Caco-2 (cell line): ENCODE measurements around the gene CDC42. TPM values are rescaled to one million over a fixed set of nuclear protein-coding genes. Genes with fewer than 3 reads are reported as not detected.

Experiments used
- BruUV-seq: library from RNA; stranded (reverse); fragments of 400-500 nt; replicated peaks from 2 replicates; lab custom pipeline; 2021; lab: Mats Ljungman, UMichigan
- CTCF ChIA-PET: fragments of 300-600 bp; sonication (Branson Sonifier 250); formaldehyde crosslinking; loops from one replicate; lab custom pipeline; 2022; ENCODE audit warnings: antibody characterized with exemption; lab: Charles Lee
- POLR2A ChIA-PET: fragments of 300-600 bp; sonication (Branson Sonifier 250); formaldehyde crosslinking; loops from one replicate; lab custom pipeline; 2022; ENCODE audit warnings: antibody characterized with exemption; lab: Charles Lee
- DNase-seq, 2 experiments: peaks; one replicate each; pipeline versions ENCODE4 v3.0.0 to v3.0.0-alpha.2; 2020 to 2022
- H3K27me3 ChIP-seq: replicated peaks from 2 replicates; pipeline ENCODE4 v1.6.0; 2011; ENCODE audit warnings: low read length; ENCODE audit not compliant: control insufficient read depth, insufficient read depth
- H3K36me3 ChIP-seq: 2 replicates; pipeline ENCODE4 v1.5.1; 2011; ENCODE audit warnings: low read length; ENCODE audit not compliant: control insufficient read depth, insufficient read depth
- H3K4me1 ChIP-seq: fragments of 250-450 bp; sonication (Bioruptor Pico); 2 replicates; pipeline ENCODE4 v1.5.1; 2020; ENCODE audit warnings: mild to moderate bottlenecking
- H3K4me3 ChIP-seq: 2 replicates; pipeline ENCODE4 v1.5.1; 2011; ENCODE audit warnings: low read depth, mild to moderate bottlenecking, control low read depth, low read length
- H3K9me3 ChIP-seq: fragments of 250-450 bp; sonication (Bioruptor Pico); 2 replicates; pipeline ENCODE4 v1.5.1; 2020; ENCODE audit warnings: mild to moderate bottlenecking, moderate library complexity
- H3K27ac Mint-ChIP-seq: one replicate; pipeline ENCODE4 v1.8.0; 2022; ENCODE audit warnings: mixed read lengths; ENCODE audit not compliant: unreplicated experiment
- H3K27me3 Mint-ChIP-seq: one replicate; pipeline ENCODE4 v1.8.0; 2022; ENCODE audit warnings: mixed read lengths; ENCODE audit not compliant: insufficient read depth, unreplicated experiment
- H3K36me3 Mint-ChIP-seq: one replicate; pipeline ENCODE4 v1.8.0; 2022; ENCODE audit warnings: mild to moderate bottlenecking, mixed read lengths; ENCODE audit not compliant: insufficient read depth, unreplicated experiment
- H3K4me1 Mint-ChIP-seq: one replicate; pipeline ENCODE4 v1.8.0; 2022; ENCODE audit warnings: low read depth, mixed read lengths; ENCODE audit not compliant: unreplicated experiment
- H3K4me3 Mint-ChIP-seq: one replicate; pipeline ENCODE4 v1.8.0; 2022; ENCODE audit warnings: mild to moderate bottlenecking, moderate library complexity, mixed read lengths; ENCODE audit not compliant: unreplicated experiment
- H3K9me3 Mint-ChIP-seq: one replicate; pipeline ENCODE4 v1.8.0; 2022; ENCODE audit warnings: mixed read lengths; ENCODE audit not compliant: unreplicated experiment
- CTCF ChIP-seq, 2 experiments: fragments of 200-600 bp in 1 of 2; IDR thresholded peaks; 1 replicate in 1 of 2; 2 replicates in 1 of 2; pipeline versions ENCODE4 v1.5.1 to v1.8.0; 2011 to 2022; ENCODE audit warnings: antibody characterized with exemption in 1 of 2, control low read depth in 1 of 2, inconsistent platforms in 1 of 2, low read depth in 1 of 2, low read length in 1 of 2, mild to moderate bottlenecking in 1 of 2, moderate library complexity in 1 of 2; ENCODE audit not compliant: insufficient read depth in 1 of 2, severe bottlenecking in 1 of 2, unreplicated experiment in 1 of 2
- intact Hi-C: fragments of 100-400 bp; cut with micrococcal nuclease; formaldehyde crosslinking; loops from one replicate; pipeline ENCODE4 v1.10.0; 2022; ENCODE audit not compliant: unreplicated experiment
- total RNA-seq: library from RNA; stranded (reverse); gene quantifications from 2 replicates; pipeline ENCODE4 v1.2.3, GENCODE V29; 2022

The CDC42 gene
- total RNA-seq, 1 experiment from 2014 or later, result 240 TPM

GRCh38 chr1:22127248-22127647, 74.7 kb downstream of the CDC42 start:
- no peak for DNase-seq
- H3K4me3 ChIP-seq, result no peak overlapping the region
- POLR2A ChIA-PET, result no interaction called here
- no peaks in the 10 kb centered on the region for H3K27me3 Mint-ChIP-seq
- H3K4me1 ChIP-seq, result 0 out of 2 replicates have a peak, but pooled peaks cover 5% of the 10 kb centered on the region
- no peak overlapping the region for H3K4me3 Mint-ChIP-seq
- no peak overlapping the region for H3K27ac Mint-ChIP-seq
- TF ChIP-seq CTCF (IDR thresholded peaks at IDR 0.05; ENCODE audit: insufficient read depth in 1 of 2, low read depth in 1 of 2, low read length in 1 of 2, severe bottlenecking in 1 of 2, unreplicated experiment in 1 of 2), result no peak
- H3K36me3 ChIP-seq, result no peaks in the 10 kb centered on the region
- BruUV-seq, result no TSS peak
- H3K9me3 Mint-ChIP-seq, result no peaks in the 10 kb centered on the region
- H3K27me3 ChIP-seq, result no peaks in the 10 kb centered on the region
- H3K4me1 Mint-ChIP-seq, result no peaks in the 10 kb centered on the region
- peaks cover 32% of the 10 kb centered on the region for H3K36me3 Mint-ChIP-seq
- intact Hi-C loops, result no loop called here
- H3K9me3 ChIP-seq, result no peaks in the 10 kb centered on the region
- CTCF ChIA-PET, result no interaction called here

- H3K27me3 ChIP-seq, result no peaks in the 10 kb centered on the region
- Mint-ChIP-seq H3K27ac (no peak overlapping the region), H3K4me1 (no peaks in the 10 kb centered on the region), H3K9me3 (no peaks in the 10 kb centered on the region), H3K27me3 (no peaks in the 10 kb centered on the region), H3K4me3 (no peak overlapping the region), H3K36me3 (peaks cover 32% of the 10 kb centered on the region)
- ChIA-PET POLR2A (no interaction called here), CTCF (no interaction called here)
- no peak for DNase-seq
- no peak for TF ChIP-seq CTCF (IDR thresholded peaks at IDR 0.05; ENCODE audit: insufficient read depth in 1 of 2, low read depth in 1 of 2, low read length in 1 of 2, severe bottlenecking in 1 of 2, unreplicated experiment in 1 of 2)
- intact Hi-C loops, result no loop called here
- H3K4me1 ChIP-seq, result 0 out of 2 replicates have a peak, but pooled peaks cover under 1% of the 10 kb centered on the region
- no peak overlapping the region for H3K4me3 ChIP-seq
- no peaks in the 10 kb centered on the region for H3K9me3 ChIP-seq
- BruUV-seq, result no TSS peak
- H3K36me3 ChIP-seq, result no peaks in the 10 kb centered on the region
These were observed 75.2 kb downstream of the CDC42 start for GRCh38 chr1:22127731-22128130.

GRCh38 chr1:22128392-22128791, 75.9 kb downstream of the CDC42 start:
- DNase-seq, result no peak
- no peak overlapping the region for H3K4me3 Mint-ChIP-seq
- no peaks in the 10 kb centered on the region for H3K27me3 ChIP-seq
- POLR2A ChIA-PET, result no interaction called here
- H3K27me3 Mint-ChIP-seq, result no peaks in the 10 kb centered on the region
- H3K4me1 Mint-ChIP-seq, result no peaks in the 10 kb centered on the region
- no peaks in the 10 kb centered on the region for H3K36me3 ChIP-seq
- no peak for TF ChIP-seq CTCF (IDR thresholded peaks at IDR 0.05; ENCODE audit: insufficient read depth in 1 of 2, low read depth in 1 of 2, low read length in 1 of 2, severe bottlenecking in 1 of 2, unreplicated experiment in 1 of 2)
- H3K36me3 Mint-ChIP-seq, result peaks cover 32% of the 10 kb centered on the region
- CTCF ChIA-PET, result no interaction called here
- no TSS peak for BruUV-seq
- H3K9me3 Mint-ChIP-seq, result no peaks in the 10 kb centered on the region
- H3K27ac Mint-ChIP-seq, result no peak overlapping the region
- intact Hi-C loops, result no loop called here
- H3K4me1 ChIP-seq, result no peaks in the 10 kb centered on the region
- H3K4me3 ChIP-seq, result no peak overlapping the region
- no peaks in the 10 kb centered on the region for H3K9me3 ChIP-seq
